ENCODE measurements around the gene GET4.

DNA sequence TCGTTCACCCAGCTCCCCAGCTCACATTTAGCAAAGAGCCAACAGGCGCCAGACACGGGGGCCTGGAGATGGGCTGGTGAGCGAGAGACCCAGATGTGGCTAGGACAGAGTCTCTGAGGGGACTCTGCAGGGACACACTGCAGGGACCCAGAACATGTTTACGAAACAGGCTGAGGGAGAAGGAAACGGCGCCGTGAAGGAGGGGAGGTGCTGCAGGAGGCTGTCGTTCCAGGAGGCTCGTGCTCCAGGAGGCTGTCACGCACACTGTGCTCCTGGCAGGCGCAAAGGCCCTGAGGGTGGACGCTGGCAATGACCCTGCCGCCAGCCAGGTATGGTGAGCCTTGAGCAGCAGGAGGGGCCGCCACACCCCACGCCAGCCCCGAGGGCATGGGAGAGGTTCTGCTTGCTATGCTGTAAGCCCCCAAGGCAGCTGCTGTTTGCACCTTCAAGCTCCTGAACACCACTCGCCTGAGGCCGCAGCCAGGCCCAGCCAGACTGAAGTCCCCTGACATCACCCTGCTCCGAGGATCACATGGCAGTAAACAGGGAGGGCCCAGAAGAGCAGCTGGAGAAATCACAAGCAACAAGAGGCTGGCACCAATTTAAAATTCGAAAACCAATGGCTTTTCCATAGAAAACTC lies 50.8 kb downstream of the GET4 start:
- TF ChIP-seq ELF4 (IDR thresholded peaks at IDR 0.05) (no peak), SP1 (IDR thresholded peaks at IDR 0.05) (no peak), ZNF384 (IDR thresholded peaks at IDR 0.05) (no peak), BHLHE40 (IDR thresholded peaks at IDR 0.05; ENCODE audit: borderline replicate concordance) (no peak), FOXK2 (IDR thresholded peaks at IDR 0.05) (no peak), LEF1 (IDR thresholded peaks at IDR 0.05; ENCODE audit: borderline replicate concordance) (no peak)

All from HEK293T (cell line).